Measurements from ENCODE around the gene FBXO31. TPM values are rescaled to one million over a fixed set of nuclear protein-coding genes. Genes with fewer than 3 reads are reported as not detected.

The FBXO31 gene
- total RNA-seq, 1 experiment from 2014 or later: 17.1 TPM

DNA sequence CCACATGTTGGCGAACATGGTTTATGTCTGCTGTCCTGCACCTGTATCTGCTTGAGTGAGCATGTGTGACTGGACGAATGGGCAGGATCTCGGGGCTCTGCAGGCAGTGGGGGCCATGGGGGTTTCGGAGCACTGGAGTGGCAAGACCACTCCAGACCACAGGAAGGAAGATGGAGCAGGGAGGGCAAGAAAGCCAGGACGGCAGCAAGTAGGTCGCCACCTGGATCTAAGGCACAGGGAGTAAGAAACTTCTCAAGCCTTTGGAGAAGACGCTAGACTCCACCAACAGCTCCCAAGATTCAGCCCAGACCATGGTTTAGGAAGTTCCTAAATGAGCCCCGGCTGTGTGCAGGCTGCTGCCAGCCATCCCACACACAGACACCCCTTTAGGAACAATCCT, 33.5 kb downstream of the FBXO31 start:
- no peak overlapping the region for H2AFZ ChIP-seq (ENCODE audit: low read length)
- no peak overlapping the region for H3K9ac ChIP-seq (ENCODE audit: low read length)
- no peaks in the 10 kb centered on the region for H3K4me1 ChIP-seq (ENCODE audit: low read length)
- H3K4me2 ChIP-seq (ENCODE audit: low read depth, low read length, poor library complexity, severe bottlenecking): no peak overlapping the region
- H3K79me2 ChIP-seq (ENCODE audit: low read length): peaks cover 59% of the 10 kb centered on the region
- H3K4me3 ChIP-seq (ENCODE audit: low read length): no peak overlapping the region
- no peaks in the 10 kb centered on the region for H3K9me3 ChIP-seq (ENCODE audit: low read length)
- H3K9me2 ChIP-seq (replicated peaks; ENCODE audit: insufficient read depth, low read length): no peaks in the 10 kb centered on the region
- no peak overlapping the region for H3K27ac ChIP-seq (ENCODE audit: low read length)
- no peaks in the 10 kb centered on the region for H3K27me3 ChIP-seq (ENCODE audit: low read length)
- peaks cover 11% of the 10 kb centered on the region; the same call in 1 of the 2 replicates for H4K20me1 ChIP-seq (ENCODE audit: insufficient read depth, low read depth, low read length)
- no peak for DNase-seq
- H3K36me3 ChIP-seq (ENCODE audit: insufficient read depth, low read length): no peaks in the 10 kb centered on the region; the same call in 1 of the 2 replicates

GRCh38 chr16:87348616-87349157, 34.9 kb downstream of the FBXO31 start:
- no peaks in the 10 kb centered on the region for H3K9me2 ChIP-seq (replicated peaks; ENCODE audit: insufficient read depth, low read length)
- H3K4me2 ChIP-seq (ENCODE audit: low read depth, low read length, poor library complexity, severe bottlenecking): no peak overlapping the region
- H3K36me3 ChIP-seq (ENCODE audit: insufficient read depth, low read length): no peaks in the 10 kb centered on the region; the same call in 1 of the 2 replicates
- H3K9ac ChIP-seq (ENCODE audit: low read length): no peak overlapping the region
- H2AFZ ChIP-seq (ENCODE audit: low read length): no peak overlapping the region
- H3K27me3 ChIP-seq (ENCODE audit: low read length): no peaks in the 10 kb centered on the region
- no peaks in the 10 kb centered on the region for H3K4me1 ChIP-seq (ENCODE audit: low read length)
- H3K79me2 ChIP-seq (ENCODE audit: low read length): peaks cover 57% of the 10 kb centered on the region
- H3K27ac ChIP-seq (ENCODE audit: low read length): no peak overlapping the region
- no peak for DNase-seq
- H3K9me3 ChIP-seq (ENCODE audit: low read length): no peaks in the 10 kb centered on the region
- peaks cover 11% of the 10 kb centered on the region; the same call in 1 of the 2 replicates for H4K20me1 ChIP-seq (ENCODE audit: insufficient read depth, low read depth, low read length)
- no peak overlapping the region for H3K4me3 ChIP-seq (ENCODE audit: low read length)

DNA sequence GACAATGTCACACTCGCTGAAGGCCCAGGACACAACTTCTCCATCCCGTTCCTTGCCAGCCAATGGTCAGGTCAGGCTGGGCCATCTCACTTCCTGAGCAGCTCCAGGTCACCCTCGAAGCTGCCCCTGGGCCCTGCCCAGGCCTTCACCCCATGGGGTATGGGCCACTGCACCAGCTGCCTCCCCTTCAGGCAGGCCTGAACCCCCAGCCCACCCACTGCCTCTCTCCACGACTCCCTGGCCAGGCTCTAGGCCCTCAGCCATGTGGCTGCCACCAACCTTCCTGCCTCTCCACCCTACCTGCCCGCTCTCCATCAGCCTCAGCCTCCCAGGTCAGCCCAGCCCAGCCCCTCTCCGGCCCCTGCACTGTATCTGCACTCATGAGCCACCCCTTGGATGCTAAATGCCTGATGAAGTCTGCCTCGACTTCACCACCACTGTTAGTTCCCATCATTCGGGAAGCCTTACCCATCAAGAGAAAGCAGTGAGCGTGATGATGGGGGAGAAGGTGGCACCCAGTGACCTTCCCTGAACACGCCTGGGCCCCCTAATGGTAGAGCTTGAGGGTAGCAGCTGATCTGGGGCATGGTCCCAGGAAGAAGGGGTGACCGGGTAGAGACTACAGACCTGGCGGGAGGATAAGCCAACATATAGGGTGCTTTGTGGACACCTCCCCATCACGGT, 35.5 kb downstream of the FBXO31 start:
- H3K9me3 ChIP-seq (ENCODE audit: low read length): no peaks in the 10 kb centered on the region
- no peaks in the 10 kb centered on the region for H3K9me2 ChIP-seq (replicated peaks; ENCODE audit: insufficient read depth, low read length)
- no peak for DNase-seq
- no peak overlapping the region for H3K4me3 ChIP-seq (ENCODE audit: low read length)
- H3K4me2 ChIP-seq (ENCODE audit: low read depth, low read length, poor library complexity, severe bottlenecking): no peak overlapping the region
- H3K27me3 ChIP-seq (ENCODE audit: low read length): no peaks in the 10 kb centered on the region
- no peaks in the 10 kb centered on the region; the same call in 1 of the 2 replicates for H3K36me3 ChIP-seq (ENCODE audit: insufficient read depth, low read length)
- H3K4me1 ChIP-seq (ENCODE audit: low read length): no peaks in the 10 kb centered on the region
- no peak overlapping the region for H3K9ac ChIP-seq (ENCODE audit: low read length)
- H3K27ac ChIP-seq (ENCODE audit: low read length): no peak overlapping the region
- peaks cover 55% of the 10 kb centered on the region for H3K79me2 ChIP-seq (ENCODE audit: low read length)
- H4K20me1 ChIP-seq (ENCODE audit: insufficient read depth, low read depth, low read length): peaks cover 9% of the 10 kb centered on the region; the same call in 1 of the 2 replicates
- no peak overlapping the region for H2AFZ ChIP-seq (ENCODE audit: low read length)

DNA sequence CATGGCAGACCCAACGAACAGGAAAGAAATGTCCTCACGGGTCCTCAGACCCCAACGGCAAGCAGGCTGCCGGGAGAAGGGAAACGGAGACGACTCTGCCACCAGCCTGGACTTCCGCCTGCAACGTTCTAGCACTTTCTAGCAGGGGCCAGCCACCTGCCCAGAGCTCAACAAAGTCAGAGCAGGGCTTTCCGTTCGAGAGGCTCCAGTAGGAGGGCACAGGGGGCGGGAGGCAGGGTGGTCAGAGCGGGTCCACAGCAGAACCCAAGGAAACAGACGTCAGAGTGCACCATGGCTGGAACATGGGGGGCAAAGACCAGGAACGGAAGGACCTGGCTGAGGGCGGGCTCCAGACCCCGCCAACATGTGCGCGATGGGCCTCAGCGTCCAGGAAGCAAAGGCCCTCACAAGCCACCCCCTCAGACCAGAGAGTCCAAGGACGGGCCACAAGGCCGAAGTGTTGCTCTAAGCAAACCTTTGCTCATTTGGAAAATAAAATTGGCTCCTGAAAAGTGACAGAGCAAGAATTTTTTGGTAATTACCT, 37.0 kb downstream of the FBXO31 start:
- H4K20me1 ChIP-seq (ENCODE audit: insufficient read depth, low read depth, low read length): 0 out of 2 replicates have a peak, but pooled peaks cover 8% of the 10 kb centered on the region
- H3K36me3 ChIP-seq (ENCODE audit: insufficient read depth, low read length): no peaks in the 10 kb centered on the region; the same call in none of the 2 replicates
- H3K9ac ChIP-seq (ENCODE audit: low read length): no peak overlapping the region
- H3K79me2 ChIP-seq (ENCODE audit: low read length): peaks cover 44% of the 10 kb centered on the region
- H3K4me3 ChIP-seq (ENCODE audit: low read length): no peak overlapping the region
- no peaks in the 10 kb centered on the region for H3K27me3 ChIP-seq (ENCODE audit: low read length)
- H3K27ac ChIP-seq (ENCODE audit: low read length): no peak overlapping the region
- H2AFZ ChIP-seq (ENCODE audit: low read length): no peak overlapping the region
- DNase-seq: no peak
- H3K9me2 ChIP-seq (replicated peaks; ENCODE audit: insufficient read depth, low read length): no peaks in the 10 kb centered on the region
- H3K4me1 ChIP-seq (ENCODE audit: low read length): no peaks in the 10 kb centered on the region
- H3K4me2 ChIP-seq (ENCODE audit: low read depth, low read length, poor library complexity, severe bottlenecking): no peak overlapping the region
- no peaks in the 10 kb centered on the region for H3K9me3 ChIP-seq (ENCODE audit: low read length)

DNA sequence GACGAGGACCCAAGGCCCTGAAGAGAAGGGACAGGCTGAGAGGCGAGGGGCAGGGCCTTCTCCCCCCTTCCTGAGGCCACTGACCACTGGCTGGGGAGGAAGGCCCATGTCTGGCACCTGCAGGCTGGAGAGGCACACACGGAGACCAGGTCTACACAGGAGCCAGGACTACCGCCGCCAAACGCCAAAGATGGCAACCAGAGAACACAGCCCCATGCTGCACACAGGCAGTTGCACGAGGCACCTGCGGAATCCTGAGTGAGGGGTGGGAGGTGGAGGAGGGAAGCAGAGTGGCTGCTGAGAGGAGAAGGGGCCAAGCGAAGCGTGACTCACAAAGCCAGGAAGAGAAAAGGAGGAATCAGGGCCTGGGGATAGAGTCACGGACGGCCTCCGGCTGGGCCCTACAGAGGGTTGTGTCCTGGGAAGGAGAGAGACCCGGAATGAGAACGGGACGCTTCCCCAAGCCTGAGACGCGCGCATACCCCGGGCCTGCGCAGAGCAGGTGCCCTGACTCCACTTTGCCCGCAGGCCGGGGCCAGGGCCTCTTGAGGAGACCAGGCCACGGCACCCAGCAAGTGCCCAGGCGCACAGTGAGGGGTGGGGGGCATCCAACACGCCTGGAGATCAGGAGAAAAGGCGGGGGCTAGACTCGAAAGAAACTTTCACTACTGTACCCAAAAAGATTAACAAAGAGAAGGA, 37.7 kb downstream of the FBXO31 start:
- Histone ChIP-seq H3K9me2 (replicated peaks; ENCODE audit: insufficient read depth, low read length) (no peaks in the 10 kb centered on the region), H4K20me1 (ENCODE audit: insufficient read depth, low read depth, low read length) (0 out of 2 replicates have a peak, but pooled peaks cover 8% of the 10 kb centered on the region), H3K27me3 (ENCODE audit: low read length) (no peaks in the 10 kb centered on the region), H3K36me3 (ENCODE audit: insufficient read depth, low read length) (peaks cover 2% of the 10 kb centered on the region), H3K9me3 (ENCODE audit: low read length) (no peaks in the 10 kb centered on the region), H3K4me1 (ENCODE audit: low read length) (no peaks in the 10 kb centered on the region), H3K9ac (ENCODE audit: low read length) (no peak overlapping the region), H2AFZ (ENCODE audit: low read length) (no peak overlapping the region), H3K27ac (ENCODE audit: low read length) (no peak overlapping the region), H3K79me2 (ENCODE audit: low read length) (peaks cover 45% of the 10 kb centered on the region), H3K4me2 (ENCODE audit: low read depth, low read length, poor library complexity, severe bottlenecking) (no peak overlapping the region), H3K4me3 (ENCODE audit: low read length) (no peak overlapping the region)
- no peak for DNase-seq

GRCh38 chr16:87344931-87345631, 38.5 kb downstream of the FBXO31 start:
- no peak overlapping the region for H3K4me3 ChIP-seq (ENCODE audit: low read length)
- no peak overlapping the region for H3K9ac ChIP-seq (ENCODE audit: low read length)
- DNase-seq: no peak

DNA sequence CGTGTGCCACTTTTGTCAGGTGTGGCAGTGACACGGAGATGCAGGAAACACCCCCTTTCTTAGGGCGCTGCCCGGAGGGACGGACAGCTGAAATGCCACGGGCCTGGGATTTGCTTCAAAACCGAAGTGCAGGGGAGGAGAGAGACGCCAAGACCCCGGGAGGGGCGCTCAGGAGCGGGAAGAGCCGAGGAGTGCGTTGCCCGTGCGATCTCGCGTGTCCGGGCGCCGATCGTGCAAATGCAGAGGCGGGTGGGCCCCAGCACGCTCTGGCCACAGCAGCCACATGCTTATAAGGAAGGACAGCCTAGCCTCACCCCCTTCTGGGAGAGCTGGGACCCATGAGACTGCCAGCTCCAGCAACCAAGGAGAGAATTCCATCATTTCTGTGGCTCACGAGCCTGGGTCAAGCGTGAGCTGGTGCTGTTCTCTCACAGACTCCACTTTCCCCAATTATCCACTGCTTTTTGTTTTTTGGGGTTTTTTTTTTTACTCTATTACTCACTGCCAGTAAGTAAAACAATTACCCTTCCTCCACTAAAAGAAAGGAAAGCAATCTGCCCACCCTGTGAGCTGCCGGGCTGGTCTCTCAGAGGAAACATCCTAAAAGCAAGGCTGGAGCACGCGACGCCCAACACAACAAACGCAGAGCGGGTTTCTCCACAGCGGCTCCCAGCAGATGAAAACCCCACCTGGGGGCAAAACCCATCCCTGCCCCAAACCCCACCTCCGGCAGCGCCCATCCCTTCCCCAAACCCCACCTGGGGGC, 39.2 kb downstream of the FBXO31 start:
- DNase-seq: no peak
- no peak overlapping the region for H3K4me2 ChIP-seq (ENCODE audit: low read depth, low read length, poor library complexity, severe bottlenecking)
- no peak overlapping the region for H3K4me3 ChIP-seq (ENCODE audit: low read length)
- H2AFZ ChIP-seq (ENCODE audit: low read length): no peak overlapping the region
- H3K36me3 ChIP-seq (ENCODE audit: insufficient read depth, low read length): peaks cover 4% of the 10 kb centered on the region
- 0 out of 2 replicates have a peak, but pooled peaks cover 10% of the 10 kb centered on the region for H4K20me1 ChIP-seq (ENCODE audit: insufficient read depth, low read depth, low read length)
- H3K79me2 ChIP-seq (ENCODE audit: low read length): peaks cover 39% of the 10 kb centered on the region
- H3K4me1 ChIP-seq (ENCODE audit: low read length): no peaks in the 10 kb centered on the region
- no peaks in the 10 kb centered on the region for H3K27me3 ChIP-seq (ENCODE audit: low read length)
- H3K9me3 ChIP-seq (ENCODE audit: low read length): no peaks in the 10 kb centered on the region
- no peak overlapping the region for H3K9ac ChIP-seq (ENCODE audit: low read length)
- H3K9me2 ChIP-seq (replicated peaks; ENCODE audit: insufficient read depth, low read length): no peaks in the 10 kb centered on the region
- H3K27ac ChIP-seq (ENCODE audit: low read length): no peak overlapping the region

More at GRCh38 chr16:87344931-87345631, 38.5 kb downstream of the FBXO31 start:
- H4K20me1 ChIP-seq (ENCODE audit: insufficient read depth, low read depth, low read length): 0 out of 2 replicates have a peak, but pooled peaks cover 8% of the 10 kb centered on the region
- H3K27me3 ChIP-seq (ENCODE audit: low read length): no peaks in the 10 kb centered on the region
- no peaks in the 10 kb centered on the region for H3K9me2 ChIP-seq (replicated peaks; ENCODE audit: insufficient read depth, low read length)
- H3K36me3 ChIP-seq (ENCODE audit: insufficient read depth, low read length): peaks cover 4% of the 10 kb centered on the region
- no peak overlapping the region for H3K27ac ChIP-seq (ENCODE audit: low read length)
- no peak overlapping the region for H3K4me2 ChIP-seq (ENCODE audit: low read depth, low read length, poor library complexity, severe bottlenecking)
- H3K79me2 ChIP-seq (ENCODE audit: low read length): peaks cover 42% of the 10 kb centered on the region
- no peak overlapping the region for H2AFZ ChIP-seq (ENCODE audit: low read length)
- no peaks in the 10 kb centered on the region for H3K9me3 ChIP-seq (ENCODE audit: low read length)
- H3K4me1 ChIP-seq (ENCODE audit: low read length): no peaks in the 10 kb centered on the region

All from Karpas-422 (cell line).